PC-9 (cell line): ENCODE data around the gene SLC2A3. TPM values are rescaled to one million over a fixed set of nuclear protein-coding genes. Genes with fewer than 3 reads are reported as not detected.
"Not testable (repeated sequence)": the region's sequence is repeated elsewhere in the genome, so short reads cannot be mapped to it uniquely, and the experiment has no call there.

Source experiments
- BruUV-seq: library from RNA; stranded (reverse); fragments of 400-500 nt; replicated peaks from 2 replicates; lab custom pipeline; 2021; lab: Mats Ljungman, UMichigan
- CTCF ChIA-PET: fragments of 300-600 bp; sonication (Branson Sonifier 250); formaldehyde crosslinking; loops from one replicate; lab custom pipeline; 2022; ENCODE audit warnings: antibody characterized with exemption; lab: Charles Lee
- POLR2A ChIA-PET: fragments of 300-600 bp; sonication (Branson Sonifier 250); formaldehyde crosslinking; loops from one replicate; lab custom pipeline; 2022; ENCODE audit warnings: antibody characterized with exemption; ENCODE audit not compliant: unreplicated experiment; lab: Charles Lee
- DNase-seq, 2 experiments: peaks; one replicate each; pipeline versions ENCODE4 v3.0.0 to v3.0.0-alpha.2; 2015 to 2022; ENCODE audit warnings: mixed read lengths in 1 of 2
- H2AFZ ChIP-seq: fragments of 200-600 bp; sonication (generic); 2 replicates; pipeline ENCODE4 v1.8.1; 2017; ENCODE audit warnings: antibody characterized with exemption
- H3F3A ChIP-seq: fragments of 200-600 bp; sonication (generic); 2 replicates; pipeline ENCODE4 v1.8.1; 2017; ENCODE audit warnings: antibody characterized with exemption, mild to moderate bottlenecking, low read depth; ENCODE audit not compliant: insufficient read depth
- H3K27ac ChIP-seq: fragments of 200-600 bp; sonication (generic); 2 replicates; pipeline ENCODE4 v1.6.1; 2016; ENCODE audit warnings: mixed run types
- H3K27me3 ChIP-seq: fragments of 200-600 bp; sonication (generic); 2 replicates; pipeline ENCODE4 v1.6.1; 2016; ENCODE audit warnings: low read depth, mixed run types; ENCODE audit not compliant: insufficient read depth
- H3K36me3 ChIP-seq: fragments of 200-600 bp; sonication (generic); 2 replicates; pipeline ENCODE4 v1.6.1; 2016; ENCODE audit warnings: low read depth, mixed run types
- H3K4me1 ChIP-seq: fragments of 200-600 bp; sonication (generic); replicated peaks from 2 replicates; pipeline ENCODE4 v1.6.1; 2016; ENCODE audit warnings: mixed run types; ENCODE audit not compliant: insufficient read depth
- H3K4me2 ChIP-seq: fragments of 200-600 bp; sonication (generic); 2 replicates; pipeline ENCODE4 v1.6.1; 2017; ENCODE audit warnings: mixed run types
- H3K4me3 ChIP-seq: fragments of 200-600 bp; sonication (generic); 2 replicates; pipeline ENCODE4 v1.6.1; 2016; ENCODE audit warnings: mixed run types
- H3K79me2 ChIP-seq: fragments of 200-600 bp; sonication (generic); 2 replicates; pipeline ENCODE4 v1.6.1; 2017; ENCODE audit warnings: low read depth, mixed run types
- H3K9me2 ChIP-seq: fragments of 200-600 bp; sonication (generic); 2 replicates; pipeline ENCODE4 v1.8.1; 2017; ENCODE audit warnings: mild to moderate bottlenecking; ENCODE audit not compliant: insufficient read depth
- H3K9me3 ChIP-seq: fragments of 200-600 bp; sonication (generic); 2 replicates; pipeline ENCODE4 v1.8.1; 2016; ENCODE audit warnings: low read depth; ENCODE audit not compliant: insufficient read depth
- H4K20me1 ChIP-seq: fragments of 200-600 bp; sonication (generic); 2 replicates; pipeline ENCODE4 v1.8.1; 2017; ENCODE audit not compliant: insufficient read depth
- EZH2 ChIP-seq: fragments of 200-600 bp; sonication (generic); IDR thresholded peaks from 2 replicates; pipeline ENCODE4 v1.8.0; 2017; ENCODE audit warnings: antibody characterized with exemption, low read depth
- intact Hi-C: fragments of 100-400 bp; cut with micrococcal nuclease; formaldehyde crosslinking; loops from one replicate; pipeline ENCODE4 v1.10.0; 2022; ENCODE audit not compliant: unreplicated experiment
- total RNA-seq: library from RNA; stranded (reverse); gene quantifications from 2 replicates; pipeline ENCODE4 v1.2.3, GENCODE V29; 2021
- TF ChIP-seq, protein P1 (sequence below): fragments of 200-600 bp; sonication (generic); conservative IDR thresholded peaks from 2 replicates; pipeline ENCODE4 v1.6.1; 2017; ENCODE audit warnings: mixed run types, antibody characterized with exemption, mild to moderate bottlenecking, moderate library complexity

Gene SLC2A3
- total RNA-seq, 1 experiment from 2014 or later = 26.2 TPM

DNA sequence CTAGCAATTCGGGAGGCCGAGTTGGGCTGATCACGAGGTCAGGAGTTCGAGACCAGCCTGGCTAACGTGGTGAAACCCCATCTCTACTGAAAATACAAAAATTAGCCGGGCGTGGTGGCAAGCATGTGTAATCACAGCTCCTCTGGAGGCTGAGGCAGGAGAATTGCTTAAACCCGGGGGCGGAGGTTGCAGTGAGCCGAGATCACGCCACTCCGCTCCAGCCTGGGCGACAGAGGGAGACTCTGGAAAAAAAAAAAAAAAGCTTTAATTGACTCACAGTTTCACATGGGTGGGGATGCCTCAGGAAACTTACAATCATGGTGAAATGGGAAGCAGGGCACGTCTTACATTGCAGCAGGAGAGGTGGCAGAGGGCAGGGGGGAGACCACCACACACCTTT lies 30.6 kb upstream of the SLC2A3 start:
- Histone ChIP-seq H3K27me3 (no peaks in the 10 kb centered on the region), H3K36me3 (no peaks in the 10 kb centered on the region), H3K4me2 (no peak overlapping the region), H3K9me3 (no peaks in the 10 kb centered on the region; the same call in 1 of the 2 replicates), H3K9me2 (no peaks in the 10 kb centered on the region), H3K4me1 (peaks cover 20% of the 10 kb centered on the region), H3K27ac (no peak overlapping the region), H2AFZ (no peak overlapping the region), H4K20me1 (no peaks in the 10 kb centered on the region), H3K79me2 (peaks cover 5% of the 10 kb centered on the region; the same call in 1 of the 2 replicates), H3K4me3 (no peak overlapping the region), H3F3A (peaks cover 22% of the 10 kb centered on the region)
- TF ChIP-seq EZH2 = no peak
- TF ChIP-seq, protein P1, sequence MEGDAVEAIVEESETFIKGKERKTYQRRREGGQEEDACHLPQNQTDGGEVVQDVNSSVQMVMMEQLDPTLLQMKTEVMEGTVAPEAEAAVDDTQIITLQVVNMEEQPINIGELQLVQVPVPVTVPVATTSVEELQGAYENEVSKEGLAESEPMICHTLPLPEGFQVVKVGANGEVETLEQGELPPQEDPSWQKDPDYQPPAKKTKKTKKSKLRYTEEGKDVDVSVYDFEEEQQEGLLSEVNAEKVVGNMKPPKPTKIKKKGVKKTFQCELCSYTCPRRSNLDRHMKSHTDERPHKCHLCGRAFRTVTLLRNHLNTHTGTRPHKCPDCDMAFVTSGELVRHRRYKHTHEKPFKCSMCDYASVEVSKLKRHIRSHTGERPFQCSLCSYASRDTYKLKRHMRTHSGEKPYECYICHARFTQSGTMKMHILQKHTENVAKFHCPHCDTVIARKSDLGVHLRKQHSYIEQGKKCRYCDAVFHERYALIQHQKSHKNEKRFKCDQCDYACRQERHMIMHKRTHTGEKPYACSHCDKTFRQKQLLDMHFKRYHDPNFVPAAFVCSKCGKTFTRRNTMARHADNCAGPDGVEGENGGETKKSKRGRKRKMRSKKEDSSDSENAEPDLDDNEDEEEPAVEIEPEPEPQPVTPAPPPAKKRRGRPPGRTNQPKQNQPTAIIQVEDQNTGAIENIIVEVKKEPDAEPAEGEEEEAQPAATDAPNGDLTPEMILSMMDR = no peak
- CTCF ChIA-PET = interaction anchor here (0.6 to 0.7 kb wide), 2 partner anchors 61 to 527 kb away, joined by 4 to 6 read pairs; no protein-coding TSS in a partner anchor
- intact Hi-C loops = no loop called here
- BruUV-seq = no TSS peak
- POLR2A ChIA-PET = interaction anchor here (0.5 to 0.6 kb wide), 2 partner anchors 48 to 118 kb away, joined by 5 to 6 read pairs; no protein-coding TSS in a partner anchor
- no peak for DNase-seq

DNA sequence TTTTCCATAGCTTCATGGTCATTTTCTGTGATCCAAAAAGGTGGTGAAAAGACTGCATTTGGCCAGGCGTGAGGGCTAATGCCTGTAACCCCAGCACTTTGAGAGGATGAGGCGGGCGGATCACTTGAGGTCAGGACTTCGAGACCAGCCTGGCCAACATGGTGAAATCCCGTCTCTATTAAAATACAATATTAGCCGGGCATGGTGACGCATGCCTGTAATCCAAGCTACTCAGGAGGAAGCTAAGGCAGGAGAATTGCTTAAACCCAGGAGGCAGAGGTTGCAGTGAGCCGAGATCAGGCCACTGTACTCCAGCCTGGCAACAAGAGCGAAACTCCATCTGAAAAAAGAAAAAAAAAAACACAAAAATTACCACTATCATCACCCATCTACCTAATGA lies 28.7 kb upstream of the SLC2A3 start:
- H3K27me3 ChIP-seq, H3K36me3 ChIP-seq, H3K9me2 ChIP-seq, H2AFZ ChIP-seq, BruUV-seq, H3K4me3 ChIP-seq, CTCF ChIA-PET, H3K4me2 ChIP-seq, H3K9me3 ChIP-seq, H3K79me2 ChIP-seq, DNase-seq, H4K20me1 ChIP-seq, H3K27ac ChIP-seq: not testable (repeated sequence)
- Histone ChIP-seq H3F3A (peaks cover 19% of the 10 kb centered on the region), H3K4me1 (peaks cover 25% of the 10 kb centered on the region)
- intact Hi-C loops = loop anchor here (5.0 kb wide), 1 partner anchor 37 kb away; no protein-coding TSS in a partner anchor
- POLR2A ChIA-PET = interaction anchor here (0.6 kb wide), 1 partner anchor 96 kb away, joined by 3 read pairs; no protein-coding TSS in a partner anchor

DNA sequence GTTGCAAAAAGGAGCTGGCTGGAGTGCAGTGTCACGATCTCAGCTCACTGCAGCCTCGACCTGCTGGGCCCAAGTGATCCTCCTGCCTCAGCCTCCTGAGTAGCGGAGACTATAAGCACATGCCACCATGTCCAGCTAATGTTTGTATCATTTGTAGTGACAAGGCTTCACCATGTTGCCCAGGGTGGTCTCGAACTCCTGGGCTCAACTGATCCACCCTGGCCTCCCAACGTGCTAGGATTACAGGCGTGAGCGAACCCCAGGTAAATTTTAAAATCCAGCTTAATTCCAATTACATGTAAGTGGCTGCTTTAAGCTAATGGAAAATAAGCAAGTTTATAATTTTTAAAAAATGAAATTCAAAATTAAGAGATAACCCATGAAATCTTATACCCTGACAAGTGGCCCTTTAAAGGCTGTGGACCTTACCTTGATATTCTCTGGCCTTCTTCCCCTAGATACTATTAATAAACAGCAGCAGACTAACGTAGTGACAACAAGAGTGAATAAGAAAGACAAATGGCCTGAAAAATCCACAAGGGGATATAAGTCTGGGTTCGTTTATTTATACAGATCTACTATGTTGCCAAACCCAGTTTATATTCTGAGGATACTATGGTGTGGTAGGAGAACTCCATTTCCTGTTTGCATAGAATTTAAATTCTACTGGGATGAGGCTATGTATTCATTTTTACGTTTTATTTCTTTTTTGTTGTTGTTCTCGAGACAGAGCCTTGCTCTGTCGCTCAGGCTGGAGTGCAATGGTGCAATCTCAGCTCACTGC lies 25.6 kb upstream of the SLC2A3 start:
- ChIA-PET CTCF (interaction anchor here (0.5 to 2.8 kb wide), 10 partner anchors 24 to 1017 kb away, joined by 3 to 28 read pairs (median 3); partner anchors contain the start of gene SLC2A3), POLR2A (interaction anchor here (0.5 to 1.4 kb wide), 3 partner anchors 21 to 98 kb away, joined by 3 to 19 read pairs (median 6); partner anchors contain the start of gene SLC2A3)
- Histone ChIP-seq H3F3A (peaks cover 31% of the 10 kb centered on the region), H3K9me3 (no peaks in the 10 kb centered on the region; the same call in 1 of the 2 replicates), H3K27me3 (no peaks in the 10 kb centered on the region), H3K9me2 (no peaks in the 10 kb centered on the region), H3K79me2 (no peaks in the 10 kb centered on the region), H2AFZ (no peak overlapping the region), H3K4me3 (peak overlapping the region; percentile 63), H3K36me3 (no peaks in the 10 kb centered on the region), H4K20me1 (no peaks in the 10 kb centered on the region), H3K4me1 (peaks cover 35% of the 10 kb centered on the region), H3K27ac (0 out of 2 replicates have a peak overlapping the region, but pooled peaks have one; percentile 75), H3K4me2 (peak overlapping the region; percentile 85)
- no peak for DNase-seq
- TF ChIP-seq, protein P1 = no peak
- intact Hi-C loops = loop anchor here (2.0 to 5.0 kb wide), 3 partner anchors 25 to 65 kb away; no protein-coding TSS in a partner anchor
- BruUV-seq = no TSS peak
